Neuronal stem cell (in vitro differentiated cells): ENCODE measurements around the gene OR10H5.
"Not testable (repeated sequence)": the region's sequence is repeated elsewhere in the genome, so short reads cannot be mapped to it uniquely, and the experiment has no call there.

Experiments used
- DNase-seq: peaks from one replicate; pipeline ENCODE4 v3.0.0-alpha.2; 2013; ENCODE audit warnings: low spot score
- H2AFZ ChIP-seq: one replicate; pipeline ENCODE4 v1.6.1; 2013; ENCODE audit warnings: mild to moderate bottlenecking, low read length, inconsistent platforms
- H2AK5ac ChIP-seq: 2 replicates; pipeline ENCODE4 v1.6.1; 2013; ENCODE audit warnings: low read depth, mild to moderate bottlenecking, inconsistent platforms, low read length, moderate library complexity, mixed read lengths
- H2BK120ac ChIP-seq: 2 replicates; pipeline ENCODE4 v1.6.1; 2013; ENCODE audit warnings: low read depth, mild to moderate bottlenecking, inconsistent platforms, low read length, moderate library complexity, mixed read lengths
- H2BK12ac ChIP-seq: one replicate; pipeline ENCODE4 v1.6.1; 2013; ENCODE audit warnings: low read length, inconsistent platforms
- H2BK15ac ChIP-seq: 2 replicates; pipeline ENCODE4 v1.6.1; 2013; ENCODE audit warnings: mild to moderate bottlenecking, low read length, inconsistent platforms, mixed read lengths
- H2BK5ac ChIP-seq: one replicate; pipeline ENCODE4 v1.6.1; 2013; ENCODE audit warnings: inconsistent platforms, mild to moderate bottlenecking, low read length, moderate library complexity
- H3K14ac ChIP-seq: one replicate; pipeline ENCODE4 v1.6.1; 2013; ENCODE audit warnings: low read length, inconsistent platforms
- H3K18ac ChIP-seq: 2 replicates; pipeline ENCODE4 v1.6.1; 2013; ENCODE audit warnings: low read length, inconsistent platforms
- H3K23ac ChIP-seq: 2 replicates; pipeline ENCODE4 v1.6.1; 2013; ENCODE audit warnings: low read depth, mild to moderate bottlenecking, mixed read lengths, low read length, inconsistent platforms; ENCODE audit not compliant: poor library complexity
- H3K27ac ChIP-seq: replicated peaks from 3 replicates; pipeline ENCODE4 v1.5.1; 2013; ENCODE audit warnings: low read length, inconsistent platforms
- H3K27me3 ChIP-seq, 3 experiments: 2 replicates each; pipeline ENCODE4 v1.6.1; 2013; ENCODE audit warnings: low read length in 3 of 3, mild to moderate bottlenecking in 2 of 3, inconsistent platforms in 1 of 3, low read depth in 1 of 3, mixed read lengths in 1 of 3, moderate library complexity in 1 of 3; ENCODE audit not compliant: control insufficient read depth in 3 of 3, insufficient read depth in 3 of 3
- H3K36me3 ChIP-seq, 2 donors: replicated peaks in 1 of 2; 2 replicates each; pipeline ENCODE4 v1.6.1; 2013; ENCODE audit warnings: low read length in 2 of 2; ENCODE audit not compliant: control insufficient read depth in 2 of 2, insufficient read depth in 2 of 2
- H3K4ac ChIP-seq: 2 replicates; pipeline ENCODE4 v1.6.1; 2013; ENCODE audit warnings: inconsistent platforms, mild to moderate bottlenecking, low read length, moderate library complexity
- H3K4me1 ChIP-seq, 2 donors: 1 replicate in 1 of 2; 2 replicates in 1 of 2; pipeline ENCODE4 v1.6.1; 2013; ENCODE audit warnings: low read length in 2 of 2, low read depth in 1 of 2; ENCODE audit not compliant: control insufficient read depth in 2 of 2, insufficient read depth in 1 of 2
- H3K4me2 ChIP-seq: one replicate; pipeline ENCODE4 v1.6.1; 2013; ENCODE audit warnings: mild to moderate bottlenecking, low read length, inconsistent platforms; ENCODE audit not compliant: insufficient read depth, poor library complexity, severe bottlenecking
- H3K4me3 ChIP-seq, 2 donors: 2 replicates each; pipeline ENCODE4 v1.5.1; 2013; ENCODE audit warnings: low read length in 2 of 2, mild to moderate bottlenecking in 2 of 2, inconsistent platforms in 1 of 2, moderate library complexity in 1 of 2
- H3K79me1 ChIP-seq: one replicate; pipeline ENCODE4 v1.6.1; 2013; ENCODE audit warnings: low read depth, mild to moderate bottlenecking, inconsistent platforms, low read length, moderate library complexity
- H3K9ac ChIP-seq: one replicate; pipeline ENCODE4 v1.6.1; 2013; ENCODE audit warnings: mild to moderate bottlenecking, low read depth, low read length, inconsistent platforms; ENCODE audit not compliant: poor library complexity
- H3K9me3 ChIP-seq, 2 donors: replicated peaks in 1 of 2; 2 replicates each; pipeline versions ENCODE3 to v1.6.1; 2013; ENCODE audit warnings: low read length in 2 of 2, mild to moderate bottlenecking in 2 of 2, inconsistent platforms in 1 of 2, low read depth in 1 of 2, mixed read lengths in 1 of 2, moderate library complexity in 1 of 2; ENCODE audit not compliant: control insufficient read depth in 2 of 2, insufficient read depth in 1 of 2
- H4K8ac ChIP-seq: one replicate; pipeline ENCODE4 v1.6.1; 2013; ENCODE audit warnings: low read depth, mild to moderate bottlenecking, inconsistent platforms, low read length, moderate library complexity
- H4K91ac ChIP-seq: one replicate; pipeline ENCODE4 v1.6.1; 2013; ENCODE audit warnings: low read length, low read depth, mild to moderate bottlenecking, inconsistent platforms; ENCODE audit not compliant: poor library complexity
- WGBS, 2 donors: extraction: QIAGEN DNeasy Blood & Tissue Kit; methylation state at CpG; one replicate each; pipeline ENCODE4 v1.1.7; 2013; ENCODE audit warnings: missing lambda C conversion rate in 2 of 2, mixed read lengths in 1 of 2; ENCODE audit not compliant: insufficient read length in 2 of 2, insufficient replicate concordance in 1 of 2; ENCODE audit errors: extremely low coverage in 2 of 2; 5-methylcytosine and 5-hydroxymethylcytosine counted together

The OR10H5 gene

GRCh38 chr19:15843894-15844222 is 56.4 kb downstream of the OR10H5 start:
- H2BK15ac ChIP-seq, H2AFZ ChIP-seq, H3K27me3 ChIP-seq, H3K23ac ChIP-seq, H2BK5ac ChIP-seq, H3K4me1 ChIP-seq, H2AK5ac ChIP-seq, H3K4ac ChIP-seq, H3K14ac ChIP-seq, H3K36me3 ChIP-seq, H3K4me3 ChIP-seq, DNase-seq, H3K9ac ChIP-seq, H2BK120ac ChIP-seq, H3K27ac ChIP-seq, H3K4me2 ChIP-seq, H2BK12ac ChIP-seq, H3K9me3 ChIP-seq, H3K79me1 ChIP-seq, H3K18ac ChIP-seq, H4K8ac ChIP-seq, H4K91ac ChIP-seq: not testable (repeated sequence)
- no CpG with 5 or more reads among the region's 8 CpGs for WGBS, 2 donors

- Histone ChIP-seq H2BK5ac (no peak overlapping the region), H3K18ac (no peak overlapping the region), H2BK120ac (no peak overlapping the region), H2BK12ac (no peak overlapping the region), H4K91ac (no peak overlapping the region), H3K4me2 (no peak overlapping the region), H3K79me1 (no peaks in the 10 kb centered on the region), H3K14ac (no peak overlapping the region), H2BK15ac (no peak overlapping the region), H3K27ac (no peak overlapping the region), H3K9me3 (peaks cover 0 to 5% of the 10 kb centered on the region in 2 donors), H4K8ac (no peak overlapping the region), H2AFZ (no peak overlapping the region), H3K23ac (no peak overlapping the region), H2AK5ac (no peak overlapping the region), H3K9ac (no peak overlapping the region), H3K4me1 (no peaks in the 10 kb centered on the region), H3K27me3 (peaks cover 0 to 2% (median 0%) of the 10 kb centered on the region in 3 experiments), H3K36me3 (no peaks in the 10 kb centered on the region), H3K4me3 (no peak overlapping the region), H3K4ac (no peak overlapping the region)
- no peak for DNase-seq
- no CpG with 5 or more reads among the region's 6 CpGs for WGBS, 2 donors
Observed at GRCh38 chr19:15846923-15847322, 59.5 kb downstream of the OR10H5 start.

GRCh38 chr19:15850385-15850784 is 62.9 kb downstream of the OR10H5 start:
- no peak overlapping the region for H2BK12ac ChIP-seq
- WGBS, 2 donors: no CpG with 5 or more reads among the region's 3 CpGs
- H3K27ac ChIP-seq: no peak overlapping the region
- H4K91ac ChIP-seq: no peak overlapping the region
- no peak overlapping the region for H2AK5ac ChIP-seq
- H3K4me1 ChIP-seq: no peaks in the 10 kb centered on the region
- H2BK5ac ChIP-seq: no peak overlapping the region
- no peak overlapping the region for H3K4me2 ChIP-seq
- no peak overlapping the region for H3K23ac ChIP-seq
- H3K9me3 ChIP-seq: peaks cover 0 to 13% of the 10 kb centered on the region in 2 donors
- H3K4me3 ChIP-seq: no peak overlapping the region
- no peak overlapping the region for H3K18ac ChIP-seq
- H2BK120ac ChIP-seq: no peak overlapping the region
- H4K8ac ChIP-seq: no peak overlapping the region
- no peak overlapping the region for H3K4ac ChIP-seq
- H3K9ac ChIP-seq: no peak overlapping the region
- no peak overlapping the region for H2BK15ac ChIP-seq
- DNase-seq: no peak
- no peak overlapping the region for H3K14ac ChIP-seq
- H2AFZ ChIP-seq: no peak overlapping the region
- peaks cover 0 to 2% (median 0%) of the 10 kb centered on the region in 3 experiments for H3K27me3 ChIP-seq
- H3K79me1 ChIP-seq: no peaks in the 10 kb centered on the region
- no peaks in the 10 kb centered on the region for H3K36me3 ChIP-seq
